Measurements from ENCODE around the gene PDZK1IP1.

The PDZK1IP1 gene, protein sequence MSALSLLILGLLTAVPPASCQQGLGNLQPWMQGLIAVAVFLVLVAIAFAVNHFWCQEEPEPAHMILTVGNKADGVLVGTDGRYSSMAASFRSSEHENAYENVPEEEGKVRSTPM

DNA sequence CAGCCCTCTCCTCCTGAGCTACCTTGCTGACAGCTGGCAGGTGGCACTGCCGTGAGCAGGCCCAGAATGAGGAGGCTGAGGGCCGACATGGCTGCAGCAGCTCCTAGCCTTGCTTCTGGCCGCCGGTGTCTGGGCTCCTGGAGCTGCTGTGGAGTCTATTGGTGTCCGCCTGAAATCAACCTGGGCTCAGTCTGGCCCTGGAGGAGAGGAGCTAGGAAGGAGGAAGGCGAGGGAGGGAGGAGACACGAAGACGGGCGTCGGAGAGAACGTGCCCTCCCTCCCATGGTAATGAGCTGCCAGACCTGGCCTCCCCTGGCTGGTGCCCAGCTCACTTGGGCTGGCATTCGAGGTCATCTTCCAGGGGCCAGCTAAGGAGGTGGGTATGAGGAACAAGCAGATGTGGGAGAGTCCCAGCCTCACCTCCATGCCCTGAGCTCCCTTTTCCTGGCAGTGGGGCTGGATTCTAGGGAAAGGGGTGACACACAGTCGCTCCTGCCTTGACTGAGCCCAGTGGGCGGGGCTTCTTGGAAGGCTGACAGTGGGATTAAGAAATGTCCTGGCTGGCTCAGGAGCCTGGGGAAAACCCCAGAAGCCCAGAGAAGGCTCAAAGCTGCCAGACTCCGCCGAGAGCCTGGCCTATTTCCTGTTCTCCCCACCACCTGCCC is at the start of gene PDZK1IP1:
Gene PDZK1IP1, minus strand, starts transcription at position 193 of the 665 bp plus-strand sequence. Its CDS starts 104 bp downstream, at position 89.
- DNase-seq = no peak

DNA sequence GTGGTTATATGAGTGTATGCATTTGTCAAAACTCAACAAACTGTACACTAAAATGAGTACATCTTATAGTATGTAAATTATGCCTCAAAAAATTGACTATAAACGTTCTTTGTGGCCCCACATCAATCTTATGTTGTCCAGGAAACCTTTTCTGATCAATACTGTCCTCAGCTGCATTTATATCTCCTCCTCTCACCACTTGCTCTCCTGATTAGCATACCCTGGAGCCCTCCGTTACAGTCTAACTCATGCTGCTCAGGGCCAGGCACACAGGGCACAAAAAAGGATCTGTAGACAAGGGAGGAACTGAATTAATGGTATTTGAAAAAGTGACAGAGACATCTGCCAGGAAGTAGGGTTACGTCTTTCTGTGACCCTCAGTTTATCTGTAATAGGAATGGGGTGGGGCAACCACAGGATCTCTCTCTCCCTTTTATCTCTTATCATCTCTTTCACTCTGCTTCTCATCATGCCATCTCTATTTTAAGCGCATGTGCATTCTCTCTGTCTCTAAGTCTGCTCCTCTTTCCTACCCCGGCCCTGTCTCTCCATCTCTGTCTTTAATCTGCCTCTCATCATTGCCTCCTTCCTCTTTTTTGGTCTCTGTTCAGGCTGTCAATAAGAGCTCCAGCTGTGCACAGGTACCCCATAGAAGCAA is 49.2 kb upstream of the PDZK1IP1 start:
- DNase-seq = no peak

DNA sequence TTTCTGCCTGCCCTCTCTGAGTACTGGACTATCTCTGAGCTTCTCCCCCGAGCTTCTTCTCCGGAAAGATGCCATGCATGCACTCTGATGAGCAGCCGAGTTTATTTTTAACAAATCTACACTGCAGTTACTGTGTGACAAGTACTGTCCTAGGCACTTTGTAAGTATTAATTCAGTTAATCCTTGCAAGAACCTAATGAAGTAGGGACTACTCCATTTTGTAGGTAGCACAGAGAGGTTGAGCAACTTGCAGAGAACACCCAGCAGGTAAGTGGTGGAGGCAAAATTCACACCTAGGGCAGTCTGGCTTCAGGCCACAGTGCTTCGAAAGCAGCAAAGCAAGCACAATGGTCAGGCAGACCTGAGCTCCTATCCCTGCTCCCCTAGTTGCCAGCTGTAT is 46.0 kb upstream of the PDZK1IP1 start:
- no peak for DNase-seq

DNA sequence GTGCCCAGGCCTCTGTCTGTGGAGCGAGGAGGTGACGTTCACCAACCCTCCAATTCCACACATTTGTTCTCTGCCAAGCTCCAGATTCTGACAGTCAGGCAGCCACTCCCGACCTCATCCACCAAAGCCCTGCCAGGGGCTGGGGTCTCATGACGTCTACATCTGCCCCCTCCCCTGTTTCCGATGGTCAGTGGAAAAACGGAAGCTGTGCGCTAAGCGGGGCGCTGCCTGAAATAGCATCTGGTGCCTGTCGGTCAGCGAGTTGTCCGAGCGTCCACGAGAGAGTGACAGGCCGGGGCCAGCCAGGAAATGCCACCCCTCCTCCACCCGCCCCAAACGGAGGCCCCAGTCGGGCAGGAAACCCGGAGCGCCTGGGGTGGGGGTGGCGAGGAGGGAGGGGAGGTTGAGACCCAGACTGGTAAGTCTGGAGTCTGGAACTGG is 45.4 kb upstream of the PDZK1IP1 start:
- DNase-seq = no peak

DNA sequence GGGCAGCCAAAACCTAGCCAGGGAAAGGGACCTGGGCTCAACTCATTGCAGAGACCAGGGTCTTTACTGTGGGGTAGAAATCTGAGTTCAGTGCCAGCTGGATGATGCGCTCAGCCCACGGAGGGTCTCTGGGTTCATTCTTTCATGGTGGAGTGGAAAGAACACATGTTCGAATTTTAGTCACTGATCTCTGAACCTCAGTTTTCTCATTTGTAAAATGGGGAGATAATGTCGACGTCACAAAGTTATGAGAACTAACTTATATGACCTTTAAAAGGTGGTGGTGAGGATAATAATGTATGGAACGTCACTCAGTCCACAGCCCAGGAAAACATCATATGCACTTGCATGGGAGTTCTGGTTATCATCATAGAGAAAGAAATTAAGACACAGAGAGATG is 43.4 kb upstream of the PDZK1IP1 start:
- no peak for DNase-seq

DNA sequence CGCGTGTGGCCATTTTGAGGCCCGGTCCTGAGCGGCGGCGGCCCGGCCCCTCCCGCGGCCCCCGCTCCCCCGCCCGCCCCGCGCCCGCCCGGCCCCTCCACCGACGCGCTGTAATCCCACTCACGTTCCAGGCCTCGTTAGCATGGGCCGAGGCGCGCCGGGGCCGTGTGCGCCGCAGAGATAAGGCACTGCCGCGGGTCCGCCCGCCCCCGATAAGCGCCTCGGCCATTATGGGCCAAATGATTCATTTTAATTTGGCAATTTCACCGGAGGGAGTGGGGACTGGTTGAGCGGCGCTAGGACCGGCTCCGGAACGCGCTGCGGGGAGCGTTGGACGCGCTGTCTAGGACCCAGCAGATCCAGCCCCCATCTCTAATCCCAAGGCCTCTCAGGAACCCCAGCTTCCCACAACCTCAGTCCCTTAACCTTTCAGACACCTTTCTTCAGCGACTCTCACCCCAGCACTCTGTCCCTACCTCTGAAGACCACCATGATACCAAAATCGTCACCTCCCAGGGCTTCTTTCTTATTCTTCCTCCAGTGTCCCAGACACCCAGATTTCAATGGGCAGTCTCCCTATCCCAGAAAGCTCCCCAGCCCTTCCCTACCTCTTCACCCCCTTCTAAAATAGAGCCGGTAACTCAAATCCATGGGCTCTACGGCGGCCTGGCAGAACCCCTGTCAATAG is 42.5 kb upstream of the PDZK1IP1 start, which contains the start of gene TAL1:
Gene TAL1, minus strand, starts transcription at position 39 of the 688 bp plus-strand sequence. CDS start 6,337 bp downstream, outside the sequence.
- DNase-seq = no peak

DNA sequence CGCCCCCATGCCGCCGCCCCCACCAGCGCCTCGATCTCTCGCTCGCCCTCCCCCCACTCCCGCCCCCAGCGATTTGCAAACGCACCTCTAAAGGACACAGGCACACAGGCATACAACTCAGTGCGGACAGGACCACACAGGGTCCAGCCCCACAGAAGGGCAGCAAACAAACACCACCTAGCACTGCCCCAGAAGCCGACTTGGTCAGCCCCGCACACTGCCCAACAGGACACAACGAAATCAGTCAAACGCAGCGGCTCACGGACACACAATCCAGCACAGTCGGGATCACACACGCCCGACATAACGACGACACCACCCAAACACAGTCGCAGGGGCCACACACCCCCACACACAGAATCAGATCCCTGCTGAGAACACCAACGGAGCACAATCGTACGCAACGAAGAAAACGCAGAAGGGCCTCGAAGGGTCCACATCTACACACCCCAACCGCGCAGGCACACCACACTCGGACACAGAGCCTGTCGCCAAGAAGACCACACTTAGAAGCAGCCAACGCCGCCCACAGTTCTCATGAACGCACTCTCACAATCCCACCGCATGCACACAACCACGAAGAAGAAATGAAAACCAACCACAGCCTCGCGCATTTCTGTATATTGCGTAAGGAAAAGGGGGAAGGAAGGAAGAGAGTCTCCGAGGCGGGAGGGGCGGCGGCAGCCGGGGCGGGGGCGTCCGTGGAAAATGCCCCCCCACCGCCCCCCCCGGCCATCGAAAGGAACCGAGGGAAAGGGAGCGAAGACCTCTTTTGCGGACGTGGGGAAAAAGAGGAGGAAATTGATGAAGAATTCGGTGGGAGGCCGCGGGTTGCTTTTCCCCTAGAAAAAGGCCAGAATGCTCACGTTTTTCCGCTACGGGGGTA is 41.7 kb upstream of the PDZK1IP1 start:
- no peak for DNase-seq

DNA sequence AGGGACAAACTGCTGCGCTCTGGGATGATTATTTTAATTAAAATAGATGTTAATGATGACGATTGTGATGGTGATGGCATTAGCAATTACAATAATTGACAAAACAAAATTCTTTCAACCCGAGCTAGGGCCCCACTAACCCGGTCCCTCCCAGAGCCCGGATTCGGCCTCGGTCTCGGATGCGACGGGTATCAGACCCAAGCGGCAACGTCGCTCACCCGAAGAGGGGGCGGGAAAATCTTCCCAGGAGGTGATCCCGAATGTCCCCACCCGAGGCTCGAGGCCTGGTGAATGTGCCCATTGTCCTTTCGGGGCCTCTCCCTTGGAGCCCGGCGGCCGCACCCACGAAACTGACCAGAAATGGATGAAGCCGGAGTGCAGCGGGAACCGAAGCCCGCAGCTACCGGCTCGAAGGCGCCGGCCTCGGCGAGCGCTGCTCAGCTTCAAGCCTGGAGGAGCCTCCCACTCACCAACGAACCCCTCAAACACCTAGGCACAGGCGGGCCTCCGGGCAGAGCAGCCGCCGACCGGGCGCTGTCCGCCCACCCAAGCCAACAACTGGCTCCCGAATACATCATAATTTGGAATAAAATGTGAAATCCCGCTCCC is 41.0 kb upstream of the PDZK1IP1 start:
- no peak for DNase-seq

DNA sequence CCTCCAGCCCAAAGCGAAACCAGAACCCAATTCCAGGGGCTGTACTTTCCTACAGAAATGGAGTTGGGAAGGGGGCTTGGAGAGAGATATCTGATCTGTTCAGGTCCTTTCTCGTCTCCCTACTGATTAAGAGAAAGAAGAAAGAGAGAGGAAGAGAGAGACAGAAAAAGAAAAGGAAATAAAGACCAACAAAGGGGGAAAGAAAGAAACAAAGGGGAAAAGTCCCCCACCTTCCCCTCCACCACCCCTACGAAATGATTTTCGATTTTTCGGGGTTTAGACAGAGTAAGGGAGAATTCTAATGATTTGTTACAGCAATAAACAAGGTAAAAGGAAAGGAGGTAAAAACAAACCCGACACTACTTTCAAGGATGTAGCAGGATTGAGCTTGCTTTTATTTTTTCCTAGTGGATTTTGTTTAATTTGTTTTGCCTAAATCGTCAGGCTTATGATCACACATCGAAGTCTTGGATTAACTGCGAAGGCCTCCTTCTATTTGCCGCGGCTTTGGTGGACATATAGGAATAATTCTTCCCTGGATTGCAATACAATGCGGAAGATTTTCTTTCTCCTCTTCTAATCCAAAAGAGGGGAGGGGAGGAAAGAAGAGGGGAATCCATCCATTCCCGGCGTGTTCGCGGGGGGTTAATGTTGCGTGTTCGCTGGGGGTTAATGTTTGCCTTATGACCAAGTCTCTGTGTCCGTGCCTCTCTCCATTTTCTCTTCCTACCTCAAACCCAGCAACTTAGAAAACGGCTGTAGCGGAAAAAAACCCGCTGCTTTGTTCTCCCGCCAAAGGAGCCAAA is 40.3 kb upstream of the PDZK1IP1 start:
- DNase-seq = no peak

DNA sequence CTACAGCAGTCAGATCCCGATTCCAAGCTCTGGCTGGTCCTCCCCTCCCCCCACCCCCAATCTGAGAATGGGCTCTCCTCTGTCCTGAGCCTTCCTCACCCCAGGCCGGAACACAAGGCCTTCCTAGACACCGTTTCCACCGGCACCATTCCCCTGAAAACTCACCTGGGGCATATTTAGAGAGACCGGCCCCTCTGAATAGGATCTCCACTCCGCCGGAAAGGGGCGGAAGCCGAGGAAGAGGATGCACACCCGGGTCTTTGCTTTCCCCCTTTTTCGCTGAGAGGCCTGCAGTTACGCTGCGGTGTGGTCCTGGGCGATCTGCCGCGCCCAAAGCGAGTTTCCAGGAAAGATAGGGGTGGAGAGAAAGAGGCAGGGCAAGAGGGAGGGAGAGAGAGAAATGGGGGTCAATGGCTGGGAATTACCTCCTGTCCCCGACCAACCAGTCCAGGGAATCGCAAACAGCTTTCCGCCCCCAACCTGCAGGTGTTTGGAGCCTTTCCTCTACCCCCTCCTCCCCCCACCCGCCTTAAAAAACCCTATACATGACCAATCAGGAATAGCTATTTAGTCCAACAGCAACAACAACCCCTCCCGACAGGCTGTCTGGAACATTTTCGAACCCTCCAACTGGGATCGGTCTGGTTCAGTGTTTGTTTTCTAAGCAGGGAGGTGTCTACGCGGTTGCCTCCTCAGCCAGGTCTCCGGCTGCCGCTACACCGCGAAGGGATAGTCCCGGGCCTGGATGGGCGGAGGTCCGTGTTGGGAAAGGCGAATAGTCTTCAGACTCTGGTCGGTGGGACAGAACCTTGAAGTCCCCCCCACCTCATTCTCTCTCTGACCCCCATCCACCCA is 39.4 kb upstream of the PDZK1IP1 start:
- DNase-seq = no peak

DNA sequence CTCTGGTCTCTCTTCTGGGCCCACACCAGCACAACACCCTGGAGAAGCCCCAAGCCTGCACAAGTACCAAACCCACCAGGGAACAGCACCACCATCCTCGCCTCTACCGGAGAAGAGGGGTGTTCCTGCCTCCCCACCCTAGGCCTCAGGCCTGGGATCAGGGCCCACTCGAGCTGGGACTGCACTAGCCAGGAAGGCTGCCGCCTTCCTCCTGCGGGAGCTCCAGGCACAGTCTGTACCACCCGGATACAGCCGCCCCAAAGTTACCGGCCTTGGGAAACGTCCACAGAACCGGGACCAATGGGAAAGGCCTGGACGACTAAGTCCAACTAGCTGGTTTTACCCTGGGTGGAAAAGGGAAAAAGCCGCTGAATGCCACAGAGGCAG is 38.8 kb upstream of the PDZK1IP1 start:
- DNase-seq = no peak

DNA sequence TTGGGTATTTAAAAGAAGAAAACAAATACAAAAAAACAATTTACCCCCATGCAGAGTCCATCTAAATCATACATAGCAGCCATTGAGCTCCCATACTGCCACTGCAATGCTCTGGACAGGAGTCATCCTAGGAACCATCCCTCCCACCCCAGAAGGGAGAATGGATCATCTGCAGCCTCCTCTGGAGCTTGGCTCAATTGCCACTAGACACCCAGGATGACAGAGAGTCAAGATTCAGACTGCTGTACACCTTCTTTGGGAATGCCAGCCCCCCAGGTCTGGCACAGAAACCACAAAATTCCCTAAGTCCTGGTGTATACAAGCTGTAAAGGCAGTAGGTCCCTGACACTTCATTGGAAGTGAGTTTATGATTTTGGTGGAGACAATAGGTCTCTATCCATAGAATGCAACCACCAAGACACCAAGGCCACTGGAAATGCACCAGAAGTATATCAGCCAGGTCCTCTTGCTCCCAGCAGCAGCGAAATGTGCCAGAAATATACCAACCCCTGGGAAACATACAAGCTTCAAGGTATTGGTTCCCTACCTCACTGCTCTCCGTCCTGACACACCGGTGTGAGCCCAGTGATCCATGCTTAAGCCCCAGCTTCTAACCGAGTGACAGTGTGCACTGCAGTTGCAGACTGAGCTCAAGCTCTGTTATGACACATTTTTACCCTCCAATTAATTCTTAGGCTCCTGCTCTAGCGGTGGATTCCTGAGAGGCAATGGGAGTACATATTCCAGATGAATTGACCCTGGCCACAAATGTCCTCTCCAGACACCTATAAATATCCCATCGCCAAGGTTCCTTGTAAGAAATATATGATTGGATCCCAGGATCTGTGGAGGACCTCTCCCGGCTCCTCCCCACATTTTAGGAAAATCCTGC is 37.8 kb upstream of the PDZK1IP1 start:
- DNase-seq = no peak

DNA sequence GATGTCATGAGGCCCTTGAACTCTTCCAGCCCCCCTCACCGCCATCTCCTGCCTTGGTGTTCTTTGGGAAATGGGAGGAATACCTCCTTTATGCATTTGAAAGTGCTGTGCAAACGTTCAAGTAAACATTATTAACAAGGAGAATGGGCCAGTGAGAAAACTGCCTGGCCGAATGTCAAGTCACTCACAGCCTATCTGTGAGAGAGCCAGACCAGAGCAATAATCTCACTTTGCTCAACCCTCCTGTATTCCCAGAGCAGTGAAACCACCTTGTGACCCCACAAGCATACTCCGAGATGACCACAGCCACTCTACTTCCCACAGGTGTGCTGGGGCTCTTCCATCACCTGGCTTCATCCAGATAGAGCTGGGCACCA is 37.0 kb upstream of the PDZK1IP1 start:
- DNase-seq = no peak

DNA sequence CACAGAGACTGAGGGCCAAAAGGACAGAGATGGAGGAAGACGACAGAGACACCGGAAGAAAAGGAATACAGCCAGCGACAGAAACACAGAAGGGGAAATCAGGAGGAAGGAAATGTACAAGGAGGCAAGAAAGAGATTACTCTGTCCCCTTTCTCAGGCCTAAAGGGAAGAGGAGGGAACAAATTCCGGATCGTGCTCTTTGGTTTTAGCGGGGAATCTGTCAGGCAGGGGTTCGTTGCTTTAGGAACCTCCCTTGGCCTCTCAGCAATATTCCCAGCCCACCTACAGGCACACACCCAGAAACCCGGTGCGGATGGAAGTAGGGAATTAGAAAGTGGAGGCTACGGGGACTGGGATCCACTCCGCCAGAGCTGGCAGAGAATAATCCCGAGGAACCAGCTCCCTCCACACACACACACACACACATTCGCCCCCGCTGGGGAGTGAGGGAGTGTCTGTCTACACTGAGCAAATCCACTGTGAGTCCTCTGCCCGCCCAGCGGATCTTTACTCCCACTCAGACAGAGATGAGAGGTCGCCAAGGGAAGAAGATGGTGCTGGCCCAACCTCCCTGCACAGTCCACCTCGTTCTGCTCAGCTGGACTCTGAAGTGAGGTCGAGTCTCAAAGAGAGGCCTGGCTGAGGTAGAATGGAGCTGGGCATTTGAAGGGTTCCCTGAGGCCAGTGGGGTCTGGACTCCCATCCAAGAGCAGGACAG is 36.4 kb upstream of the PDZK1IP1 start:
- no peak for DNase-seq

DNA sequence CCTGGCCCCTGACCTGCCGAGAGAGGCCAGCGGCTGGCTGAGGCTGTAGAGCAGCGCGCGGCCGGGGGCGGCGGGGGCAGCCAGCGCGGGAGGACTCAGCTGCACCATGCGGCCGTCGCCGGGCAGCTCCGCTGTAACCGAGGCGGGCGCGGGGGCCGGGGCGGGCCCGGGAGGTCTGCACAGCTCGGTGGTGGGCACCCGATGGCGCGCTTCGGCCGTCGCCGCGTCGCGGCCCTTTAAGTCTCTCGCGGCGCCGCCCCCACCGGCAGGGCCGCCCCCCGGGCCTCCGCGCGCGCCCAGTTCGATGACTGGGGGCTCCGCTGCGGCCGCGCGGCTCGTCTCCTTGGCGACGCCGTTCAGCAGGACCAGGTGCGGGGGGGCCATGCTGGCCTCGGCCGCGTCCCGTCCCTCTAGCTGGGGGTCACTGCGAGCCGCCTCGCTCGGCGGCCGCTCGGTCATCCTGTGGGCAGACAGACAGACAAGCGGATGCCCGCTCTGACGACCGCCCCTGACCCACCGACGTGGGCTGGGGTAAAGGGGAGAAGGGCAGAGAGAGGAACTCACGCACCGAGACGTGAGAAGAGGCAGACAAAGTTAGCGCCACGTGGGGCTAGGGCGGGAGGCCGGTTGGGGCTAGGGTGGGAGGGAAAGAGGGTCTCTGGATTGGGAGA is 35.7 kb upstream of the PDZK1IP1 start:
- no peak for DNase-seq

DNA sequence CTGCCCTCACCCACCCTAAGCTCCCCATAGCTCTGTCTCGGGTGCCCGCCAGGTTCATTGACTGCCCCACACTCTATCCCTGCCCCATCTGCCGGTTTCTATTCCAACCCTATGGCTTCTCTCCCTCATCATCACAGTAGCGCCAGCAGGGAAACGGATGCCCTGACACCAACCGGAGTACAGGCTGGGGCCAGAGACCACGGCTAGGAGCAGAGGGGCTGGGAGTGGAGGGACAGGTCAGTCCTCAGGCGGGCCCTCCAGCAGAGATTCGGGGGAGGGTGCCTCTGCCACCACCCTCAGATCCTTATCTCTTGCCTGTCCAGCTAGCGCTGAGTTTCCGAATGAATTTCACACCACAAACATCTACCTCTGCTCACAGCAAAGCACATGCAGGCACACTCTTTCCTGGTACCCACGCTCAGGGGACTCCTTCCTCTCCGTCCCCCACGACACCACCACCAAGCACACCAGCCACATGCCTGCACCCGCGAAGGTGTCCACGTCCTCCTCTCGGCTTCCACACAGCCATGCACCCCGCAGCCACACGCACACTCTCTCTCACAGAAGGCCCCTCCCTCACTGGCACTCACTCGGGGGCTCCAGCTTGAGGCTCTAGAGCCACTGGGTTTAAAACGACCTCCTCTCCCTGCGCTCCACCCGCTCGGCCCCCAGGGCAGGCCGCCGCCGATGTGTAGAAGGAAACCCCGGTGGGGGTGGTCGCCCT is 35.0 kb upstream of the PDZK1IP1 start:
- DNase-seq = no peak

DNA sequence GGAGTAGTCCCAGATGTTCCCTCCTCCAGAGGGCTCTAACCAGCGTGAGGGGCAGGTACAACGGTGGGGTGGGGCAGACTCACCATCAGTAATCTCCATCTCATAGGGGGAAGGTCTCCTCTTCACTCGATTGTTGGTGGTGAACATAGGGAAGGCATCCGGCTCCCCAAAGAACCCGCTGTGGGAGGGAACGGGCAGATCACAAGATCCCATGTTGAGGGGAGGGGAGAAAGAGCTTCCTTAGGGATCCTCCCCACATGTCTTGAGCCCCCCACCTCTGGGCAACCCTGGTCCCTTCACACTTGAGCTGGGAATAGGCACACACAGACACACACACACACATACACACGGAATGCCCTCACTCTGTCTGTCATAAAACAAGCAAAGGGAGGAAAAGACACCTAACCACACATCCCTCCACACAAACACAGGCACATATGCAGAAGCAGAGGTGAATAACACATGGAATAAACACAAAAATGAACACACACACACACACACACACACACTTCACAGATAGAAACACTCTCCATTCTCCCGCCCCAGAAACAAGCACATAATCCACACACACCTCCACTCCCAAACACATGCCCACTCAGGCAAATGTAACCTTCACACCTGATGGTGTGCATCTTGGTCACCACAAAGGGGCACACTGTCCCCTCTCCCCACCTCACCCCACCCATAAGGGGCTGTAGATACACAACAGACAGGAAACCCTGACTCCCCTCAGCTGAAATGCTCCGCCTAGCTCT is 34.3 kb upstream of the PDZK1IP1 start:
- DNase-seq = no peak
